ENCODE data around the gene SARDH. TPM values are rescaled to one million over a fixed set of nuclear protein-coding genes. Genes with fewer than 3 reads are reported as not detected.

Gene SARDH
- total RNA-seq, 3 donors from 2014 or later = 0.23 to 2.1 (median 0.46) TPM

- no peak overlapping the region for H3K4me3 ChIP-seq
- H3K9me3 ChIP-seq = no peaks in the 10 kb centered on the region
- H3K36me3 ChIP-seq (ENCODE audit: low read depth) = no peaks in the 10 kb centered on the region
- intact Hi-C loops (cut with DNase I, micrococcal nuclease) = no loop called here
- ATAC-seq (no peak), DNase-seq (no peak)
- H3K4me1 ChIP-seq (ENCODE audit: low read depth) = peaks cover 7% of the 10 kb centered on the region
- TF ChIP-seq CTCF (IDR thresholded peaks at IDR 0.05) = no peak
Measured at GRCh38 chr9:133739408-133740280, 1.5 kb upstream of the SARDH start.

GRCh38 chr9:133738640-133739225 is 581 bp upstream of the SARDH start:
- TF ChIP-seq CTCF (IDR thresholded peaks at IDR 0.05) = no peak
- no peak overlapping the region for H3K4me3 ChIP-seq
- DNase-seq (no peak), ATAC-seq (no peak)
- intact Hi-C loops (cut with DNase I, micrococcal nuclease) = no loop called here
- no peaks in the 10 kb centered on the region for H3K9me3 ChIP-seq
- peaks cover 7% of the 10 kb centered on the region for H3K4me1 ChIP-seq (ENCODE audit: low read depth)
- no peaks in the 10 kb centered on the region for H3K36me3 ChIP-seq (ENCODE audit: low read depth)

GRCh38 chr9:133737071-133737773 is 930 bp downstream of the SARDH start:
- ATAC-seq (no peak), DNase-seq (no peak)
- H3K36me3 ChIP-seq (ENCODE audit: low read depth) = no peaks in the 10 kb centered on the region
- no peaks in the 10 kb centered on the region for H3K9me3 ChIP-seq
- intact Hi-C loops (cut with DNase I, micrococcal nuclease) = no loop called here
- peaks cover 7% of the 10 kb centered on the region for H3K4me1 ChIP-seq (ENCODE audit: low read depth)
- no peak for TF ChIP-seq CTCF (IDR thresholded peaks at IDR 0.05)
- H3K4me3 ChIP-seq = no peak overlapping the region

GRCh38 chr9:133735931-133736330 is 2.2 kb downstream of the SARDH start:
- DNase-seq (no peak), ATAC-seq (no peak)
- TF ChIP-seq CTCF (IDR thresholded peaks at IDR 0.05) = no peak

GRCh38 chr9:133735415-133735775 is 2.8 kb downstream of the SARDH start:
- no peaks in the 10 kb centered on the region for H3K9me3 ChIP-seq
- intact Hi-C loops (cut with DNase I, micrococcal nuclease) = no loop called here
- ATAC-seq (no peak), DNase-seq (no peak)
- no peaks in the 10 kb centered on the region for H3K36me3 ChIP-seq (ENCODE audit: low read depth)
- peaks cover 7% of the 10 kb centered on the region for H3K4me1 ChIP-seq (ENCODE audit: low read depth)
- no peak overlapping the region for H3K4me3 ChIP-seq
- no peak for TF ChIP-seq CTCF (IDR thresholded peaks at IDR 0.05)

More at GRCh38 chr9:133735931-133736330, 2.2 kb downstream of the SARDH start:
- intact Hi-C loops (cut with DNase I, micrococcal nuclease) = no loop called here
- no peaks in the 10 kb centered on the region for H3K36me3 ChIP-seq (ENCODE audit: low read depth)
- H3K9me3 ChIP-seq = no peaks in the 10 kb centered on the region
- H3K4me1 ChIP-seq (ENCODE audit: low read depth) = peaks cover 7% of the 10 kb centered on the region
- H3K4me3 ChIP-seq = no peak overlapping the region
